Measurements from ENCODE around the gene CPN1.
"Not testable (repeated sequence)": the region's sequence is repeated elsewhere in the genome, so short reads cannot be mapped to it uniquely, and the experiment has no call there.

CPN1 gene

DNA sequence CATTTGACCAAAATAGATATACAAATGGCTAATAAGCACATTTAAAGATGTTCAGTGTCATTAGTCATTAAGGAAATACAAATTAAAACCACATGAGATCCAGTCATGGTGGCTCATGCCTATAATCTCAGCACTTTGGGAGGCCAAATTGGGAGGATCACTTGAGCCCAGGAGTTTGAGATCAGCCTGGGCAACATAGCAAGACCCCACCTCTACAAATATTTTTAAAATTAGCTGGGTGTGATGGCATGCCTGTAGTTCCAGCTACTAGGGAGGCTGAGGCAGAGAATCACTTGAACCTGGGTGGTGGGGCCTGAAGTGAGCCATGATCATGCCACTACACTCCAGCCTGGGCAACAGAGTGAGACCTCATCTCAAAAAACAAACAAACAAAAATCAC, 607 bp upstream of the CPN1 start:
- DNase-seq (ENCODE audit: low read depth, low spot score): not testable (repeated sequence)

DNA sequence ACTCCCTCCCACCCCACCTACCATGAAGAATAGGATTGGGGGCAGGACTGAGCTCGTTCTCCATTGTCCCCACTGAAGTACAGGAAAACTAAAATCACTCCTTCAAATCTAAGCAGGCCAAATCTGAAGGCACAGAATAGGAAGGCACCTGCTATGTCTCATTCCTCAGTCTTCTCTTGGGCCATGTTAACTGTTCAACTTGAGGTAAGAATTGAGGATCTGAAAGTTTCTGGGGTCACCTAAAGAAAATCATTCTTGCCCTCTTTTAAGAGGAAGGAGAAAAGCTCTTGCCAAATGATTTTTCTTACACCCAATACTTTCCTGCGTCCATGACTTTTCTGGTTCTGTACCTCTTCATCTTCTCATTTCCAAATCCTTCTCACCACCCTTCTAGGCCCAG, 4.9 kb downstream of the CPN1 start:
- DNase-seq (ENCODE audit: low read depth, low spot score): no peak

DNA sequence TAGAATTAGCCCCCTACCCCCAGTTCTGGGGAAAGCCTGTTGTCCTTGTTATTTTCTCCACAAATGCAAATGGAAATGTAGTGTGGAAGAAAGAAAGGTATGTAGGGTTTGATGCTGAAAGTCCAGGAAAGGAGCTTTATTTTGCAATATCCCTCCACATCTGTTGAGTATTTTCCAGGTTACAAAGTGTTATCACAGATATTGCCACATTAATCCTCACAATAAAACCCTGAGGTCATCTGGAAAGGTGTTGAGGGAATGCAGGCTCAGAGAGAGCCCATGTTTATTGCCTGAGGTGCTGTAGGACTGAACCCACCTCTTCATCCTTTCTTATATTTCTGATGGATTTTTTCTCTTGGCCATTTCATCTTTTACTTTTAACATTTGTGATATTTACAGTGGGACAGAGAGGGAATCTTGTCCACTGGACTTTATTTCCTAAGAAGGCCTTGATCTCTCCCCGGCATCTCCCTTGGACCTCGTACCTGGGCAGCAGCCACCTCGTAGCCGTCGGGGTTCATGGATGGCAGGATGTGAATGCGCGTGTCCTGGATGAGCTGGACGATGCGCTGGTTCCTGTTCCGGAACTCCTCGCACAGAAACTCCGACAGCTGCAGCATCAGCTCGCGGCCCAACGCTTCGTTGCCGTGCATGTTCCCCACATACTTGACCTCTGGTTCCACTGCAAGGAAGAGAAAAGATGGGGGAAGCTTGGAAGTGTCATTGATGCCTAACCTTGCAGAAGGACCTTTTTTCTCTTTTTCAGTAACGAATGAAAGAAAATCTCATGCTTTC, 6.0 kb downstream of the CPN1 start:
- no peak for DNase-seq (ENCODE audit: low read depth, low spot score)

DNA sequence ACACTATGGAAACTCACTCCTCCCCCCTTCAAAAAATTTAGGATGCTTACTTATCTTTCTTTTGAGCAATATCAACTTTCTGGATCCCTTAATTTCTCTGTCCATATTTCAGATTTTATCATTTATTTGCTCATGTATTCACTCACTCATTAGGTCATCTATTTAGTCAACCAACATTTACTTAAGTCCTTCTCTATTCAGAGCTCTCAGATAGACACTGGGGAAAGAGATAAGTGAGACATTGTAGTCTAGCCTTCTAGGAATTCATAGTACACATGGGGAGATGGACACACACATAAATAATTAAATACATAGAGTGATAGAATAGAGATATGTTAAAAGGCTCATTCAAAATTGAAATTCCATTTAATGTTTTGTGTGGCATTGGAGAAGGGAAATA, 9.2 kb downstream of the CPN1 start:
- no peak for DNase-seq (ENCODE audit: low read depth, low spot score)

DNA sequence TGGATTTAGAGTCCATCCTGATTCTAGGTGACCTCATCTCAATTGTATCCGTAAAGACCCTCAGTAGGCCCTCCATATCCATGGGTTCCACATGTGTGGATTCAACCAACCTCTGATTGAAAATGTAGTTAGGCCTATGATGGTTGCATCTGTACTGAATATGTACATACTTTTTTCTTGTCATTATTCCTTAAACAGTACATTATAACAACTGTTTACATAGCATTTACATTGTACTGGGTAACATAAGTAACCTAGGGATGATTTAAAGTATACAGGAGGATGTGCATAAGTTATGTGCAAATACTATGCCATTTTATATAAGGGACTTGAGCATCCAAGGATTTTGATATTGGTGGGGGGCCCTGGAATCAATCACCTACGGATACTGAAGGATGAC, 10.1 kb downstream of the CPN1 start:
- no peak for DNase-seq (ENCODE audit: low read depth, low spot score)

DNA sequence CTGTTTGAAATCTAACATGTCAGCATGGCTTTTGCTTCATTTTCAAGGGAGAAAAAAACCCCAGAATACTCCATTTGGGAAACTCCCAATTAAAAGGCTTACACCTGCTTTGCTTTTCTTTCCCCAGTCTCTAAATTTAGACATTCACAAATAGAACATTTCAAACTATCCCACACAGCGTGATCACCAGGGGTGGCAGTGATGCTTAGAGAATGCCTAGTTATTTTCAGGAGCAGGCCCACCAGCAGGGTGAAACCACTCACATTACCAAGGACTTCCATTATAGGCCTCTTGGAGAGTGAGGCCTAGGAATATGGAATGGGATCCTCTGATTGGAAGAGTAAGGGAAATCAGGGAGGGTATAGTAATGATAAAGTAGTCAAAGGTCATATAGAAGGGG, 14.2 kb downstream of the CPN1 start:
- no peak for DNase-seq (ENCODE audit: low read depth, low spot score)

DNA sequence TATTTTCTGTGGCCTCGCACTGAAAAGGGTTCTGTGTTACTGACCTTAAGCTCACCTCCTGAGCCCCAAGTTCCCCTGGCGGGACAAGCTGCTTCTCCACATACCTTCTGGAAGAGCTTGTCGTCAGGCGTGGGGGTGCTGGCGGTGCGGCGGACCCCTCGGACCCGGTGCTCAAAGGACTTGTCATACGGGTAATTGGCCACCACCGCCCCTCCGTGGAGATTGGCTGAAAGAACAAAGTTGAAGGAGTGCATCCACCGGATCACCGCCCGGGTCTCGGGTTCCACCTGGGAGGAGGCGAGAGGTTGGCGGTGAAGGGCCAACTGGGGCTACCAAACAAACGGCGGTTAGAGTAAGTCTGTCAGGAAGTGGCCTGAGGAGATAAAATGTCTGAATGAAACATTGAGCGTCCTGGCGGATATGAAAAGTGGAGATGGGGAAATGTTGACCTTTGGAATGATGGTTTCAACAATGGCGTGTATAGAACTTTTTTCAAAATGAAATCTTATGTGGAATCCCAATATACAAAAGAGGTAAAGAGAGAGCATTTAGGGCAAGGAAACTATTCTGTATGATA, 16.5 kb downstream of the CPN1 start:
- no peak for DNase-seq (ENCODE audit: low read depth, low spot score)

DNA sequence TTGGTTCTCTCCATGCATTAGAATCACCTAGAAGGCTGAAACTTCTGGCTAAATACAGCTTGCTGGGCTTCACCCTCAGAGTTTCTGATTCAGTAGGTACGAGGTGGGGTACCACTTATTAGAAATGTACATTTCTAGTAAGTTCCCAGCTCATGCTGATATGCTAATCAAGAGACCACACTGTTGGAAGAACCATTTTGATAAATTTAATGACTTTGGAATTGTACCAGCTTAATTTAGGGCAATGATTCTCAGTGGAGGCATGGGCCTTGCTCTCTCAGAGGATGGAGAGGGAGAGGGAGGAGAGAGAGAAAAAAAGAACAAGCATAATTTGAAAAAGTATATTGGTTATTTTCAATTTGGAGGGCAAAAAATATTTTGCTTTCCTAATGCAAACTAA, 20.3 kb downstream of the CPN1 start:
- DNase-seq (ENCODE audit: low read depth, low spot score): no peak

DNA sequence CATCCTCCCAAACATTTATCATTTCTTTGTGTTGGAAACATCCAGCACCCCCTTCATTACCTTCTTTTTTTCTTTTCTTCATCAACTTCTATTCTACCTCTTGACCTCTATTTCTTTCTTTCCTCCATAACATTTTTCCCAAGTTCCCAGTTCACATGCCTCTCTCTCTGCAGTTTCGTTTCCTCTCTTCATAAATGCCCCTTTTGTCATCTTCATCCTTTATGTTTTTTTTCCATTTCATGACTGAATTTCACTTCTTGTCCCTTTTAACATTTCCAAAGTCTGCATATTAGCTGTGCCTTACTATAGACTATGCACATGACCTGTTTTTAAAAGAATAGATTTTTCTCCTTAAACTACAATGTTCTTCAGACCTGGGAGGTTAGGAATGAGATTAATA, 23.7 kb downstream of the CPN1 start:
- no peak for DNase-seq (ENCODE audit: low read depth, low spot score)

DNA sequence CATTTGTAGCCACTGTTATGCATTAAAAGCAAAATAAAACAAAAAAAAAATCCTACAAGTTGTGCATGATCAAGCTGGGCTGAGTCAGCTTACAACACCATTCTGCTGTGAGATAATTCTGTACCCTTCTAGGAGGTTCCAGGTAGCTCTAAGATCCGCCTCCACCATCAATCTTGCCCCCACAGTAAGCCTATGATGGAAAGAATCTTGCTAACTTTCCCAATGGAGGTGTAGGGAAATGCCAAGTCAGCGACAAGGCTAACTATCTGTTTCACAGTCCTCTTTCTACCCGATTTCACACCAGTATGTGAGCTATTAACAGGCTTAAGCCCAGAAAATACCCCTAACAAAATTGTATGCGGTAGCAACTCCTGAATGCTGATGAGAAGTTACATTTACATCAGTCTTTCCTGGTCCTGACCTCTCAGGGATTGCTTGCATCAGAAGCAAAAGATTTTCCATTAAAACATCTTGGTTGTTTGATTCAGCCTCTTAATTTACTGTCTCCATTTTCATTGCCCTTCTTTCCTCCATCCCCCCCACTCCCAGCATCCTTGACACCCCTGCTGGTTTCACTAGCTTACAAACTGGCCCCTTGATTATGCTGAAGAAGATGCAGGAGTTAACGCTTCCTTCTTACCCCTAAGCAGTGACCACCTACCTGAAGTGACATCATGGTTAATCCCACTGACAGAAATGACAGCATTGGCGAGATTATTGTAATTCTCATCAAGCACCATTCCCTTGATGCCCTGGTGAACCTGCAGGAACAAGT, 27.8 kb downstream of the CPN1 start:
- DNase-seq (ENCODE audit: low read depth, low spot score): no peak

DNA sequence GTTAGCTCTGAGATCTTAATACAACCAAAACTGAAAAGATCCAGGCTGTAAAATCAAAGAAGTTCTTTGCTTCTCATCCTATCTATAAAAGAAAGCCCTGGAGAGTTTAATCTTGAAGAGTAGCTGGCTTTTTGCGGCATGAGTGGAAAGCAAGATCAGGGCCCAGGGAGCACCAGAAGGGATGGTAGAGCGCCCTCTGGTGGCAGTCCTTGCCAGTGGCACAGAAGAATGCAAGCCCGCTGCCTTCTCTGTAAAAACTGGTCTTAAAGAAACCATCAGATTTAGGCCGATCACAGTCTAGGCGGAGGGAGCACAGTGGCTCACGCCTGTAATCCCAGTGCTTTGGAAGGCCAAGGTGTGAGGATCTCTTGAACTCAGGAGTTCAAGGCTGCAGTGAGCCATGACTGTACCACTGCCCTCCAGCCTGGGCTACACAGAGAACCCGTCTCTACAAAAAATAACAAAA, 35.6 kb downstream of the CPN1 start:
- peak; percentile 67 for DNase-seq (ENCODE audit: low read depth, low spot score)

DNA sequence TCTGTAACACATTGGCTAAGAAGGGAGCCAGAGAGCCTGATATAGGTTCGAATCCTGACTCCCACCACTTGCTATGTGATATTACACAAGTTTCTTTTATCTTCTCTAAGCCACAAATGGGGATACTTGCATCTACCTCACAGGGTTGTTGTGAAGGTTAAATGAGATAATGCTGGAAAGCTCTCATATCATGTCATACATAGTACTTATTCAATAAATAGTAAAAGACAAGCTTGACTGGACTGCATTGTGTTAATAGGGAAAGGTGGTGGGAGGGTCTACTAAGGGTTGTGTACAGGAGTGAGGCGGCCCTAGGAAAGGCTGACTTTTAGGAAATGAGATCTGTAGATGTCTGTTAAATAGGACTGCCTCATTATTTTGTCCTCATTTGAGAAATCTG, 36.1 kb downstream of the CPN1 start:
- DNase-seq (ENCODE audit: low read depth, low spot score): no peak

DNA sequence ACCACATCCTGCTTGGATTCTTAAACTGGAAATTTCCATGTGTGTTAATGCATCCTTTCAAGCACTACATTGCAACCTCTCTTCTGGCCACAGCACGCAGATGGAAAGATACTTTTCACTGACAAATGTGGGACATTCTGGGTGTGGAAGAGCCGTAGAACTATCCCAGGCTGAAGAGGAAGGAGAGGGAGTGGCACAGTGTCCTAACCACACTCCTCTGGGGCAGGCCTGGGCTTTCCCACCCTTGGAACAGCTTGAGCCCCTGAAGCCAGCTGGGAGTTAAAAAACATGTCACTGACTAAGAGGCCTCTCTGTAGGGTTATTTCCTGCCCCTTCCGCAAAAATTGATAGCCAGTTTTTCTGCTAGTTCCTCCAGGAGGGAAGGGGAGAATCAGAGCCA, 37.9 kb downstream of the CPN1 start:
- no peak for DNase-seq (ENCODE audit: low read depth, low spot score)

DNA sequence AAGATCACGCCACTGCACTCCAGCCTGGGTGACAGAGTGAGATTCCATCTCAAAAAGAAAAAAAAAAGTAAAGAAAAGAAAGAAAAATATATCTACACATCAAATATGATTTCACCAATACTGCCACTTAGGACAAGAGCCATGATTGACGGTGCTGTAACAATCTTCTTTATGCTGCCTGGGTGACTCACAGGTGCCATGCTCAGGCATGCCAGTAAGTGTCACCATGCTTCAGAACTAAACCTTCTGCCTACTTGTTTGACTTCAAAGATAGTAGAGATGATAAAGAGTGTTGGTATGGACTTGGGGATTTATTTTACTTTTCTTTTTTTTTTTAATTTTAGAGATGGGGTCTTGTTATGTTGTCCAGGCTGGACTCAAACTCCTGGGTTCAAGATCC, 38.3 kb downstream of the CPN1 start:
- DNase-seq (ENCODE audit: low read depth, low spot score): no peak

DNA sequence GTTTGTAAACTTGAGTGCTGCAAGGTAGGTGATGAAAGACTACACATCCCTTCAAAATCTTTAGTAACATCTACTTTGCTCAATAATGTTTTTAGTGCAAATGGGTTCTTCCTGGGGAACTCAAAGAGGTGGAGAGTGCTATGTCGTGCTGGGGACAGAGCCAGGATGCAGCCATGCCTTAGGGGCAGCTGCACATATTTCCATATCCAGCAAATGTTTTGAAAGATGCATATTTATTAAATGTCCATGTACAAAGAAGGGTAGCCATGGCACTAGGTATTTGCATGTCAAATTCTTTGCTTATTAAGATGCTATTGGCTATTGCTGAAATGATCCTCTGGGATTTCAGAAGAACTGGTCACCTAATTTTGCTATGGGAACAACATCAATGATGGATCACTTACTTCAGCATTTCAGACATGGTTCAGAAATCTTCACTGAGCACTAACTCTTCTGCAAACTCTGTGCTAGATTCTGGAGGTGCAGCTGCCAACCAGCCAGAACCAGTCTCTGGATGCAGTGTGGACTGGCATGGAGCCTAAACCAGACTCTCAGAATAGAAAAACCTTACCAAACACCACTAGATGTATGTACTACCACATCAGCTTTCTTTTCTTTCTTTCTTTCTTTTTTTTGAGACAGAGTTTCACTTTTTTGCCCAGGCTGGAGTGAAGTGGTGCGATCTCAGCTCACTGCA, 40.2 kb downstream of the CPN1 start:
- no peak for DNase-seq (ENCODE audit: low read depth, low spot score)

DNA sequence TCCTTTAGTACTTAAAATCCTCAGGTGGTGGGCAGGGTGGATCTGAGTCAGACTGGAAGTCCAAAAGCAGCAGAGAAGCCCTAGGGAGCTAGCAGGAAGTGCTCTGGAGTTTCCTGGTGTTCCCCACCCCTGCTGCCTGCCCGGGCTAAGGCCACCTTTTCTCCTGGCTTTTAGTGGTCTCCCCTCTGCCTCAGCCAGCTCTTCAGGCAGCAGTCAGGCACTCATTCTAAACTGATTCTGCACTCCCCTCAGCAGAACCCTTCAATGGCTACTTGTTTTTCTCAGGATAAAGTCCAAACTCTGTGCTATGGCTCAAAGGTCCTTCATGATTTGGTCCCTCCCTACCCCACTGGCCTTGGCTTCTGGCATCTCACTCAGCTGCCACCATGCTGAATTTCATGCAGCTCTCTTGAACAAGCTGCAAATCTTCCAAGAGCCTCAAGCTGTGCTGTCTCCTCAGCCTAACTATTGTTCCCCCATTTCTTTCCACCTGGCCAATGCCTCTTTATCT, 43.1 kb downstream of the CPN1 start:
- DNase-seq (ENCODE audit: low read depth, low spot score): no peak

DNA sequence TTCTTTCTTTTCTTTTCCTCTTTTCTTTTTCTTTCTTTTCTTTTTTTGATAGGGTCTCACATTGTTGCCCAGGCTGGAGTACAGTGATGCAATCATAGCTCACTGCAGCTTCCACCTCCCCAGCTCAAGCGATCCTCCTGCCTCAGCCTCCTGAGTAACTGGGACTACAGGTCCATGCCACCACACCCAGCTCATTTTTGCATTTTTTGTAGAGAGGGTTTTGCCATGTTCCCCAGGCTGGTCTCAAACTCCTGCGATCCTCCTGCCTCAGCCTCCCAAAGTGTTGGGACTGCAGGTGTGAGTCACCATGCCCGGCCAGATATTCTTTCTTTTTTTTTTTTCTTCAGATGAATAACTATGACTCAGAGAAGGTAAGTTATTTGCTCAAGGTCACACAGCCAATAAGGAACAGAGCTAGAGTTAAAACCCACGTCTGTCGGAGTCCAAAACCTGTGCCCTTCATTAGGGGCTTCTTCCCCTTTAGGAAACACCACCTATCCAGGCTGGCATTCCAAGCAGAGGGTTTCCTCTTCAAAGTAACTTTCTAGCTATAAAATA, 43.8 kb downstream of the CPN1 start:
- no peak for DNase-seq (ENCODE audit: low read depth, low spot score)

DNA sequence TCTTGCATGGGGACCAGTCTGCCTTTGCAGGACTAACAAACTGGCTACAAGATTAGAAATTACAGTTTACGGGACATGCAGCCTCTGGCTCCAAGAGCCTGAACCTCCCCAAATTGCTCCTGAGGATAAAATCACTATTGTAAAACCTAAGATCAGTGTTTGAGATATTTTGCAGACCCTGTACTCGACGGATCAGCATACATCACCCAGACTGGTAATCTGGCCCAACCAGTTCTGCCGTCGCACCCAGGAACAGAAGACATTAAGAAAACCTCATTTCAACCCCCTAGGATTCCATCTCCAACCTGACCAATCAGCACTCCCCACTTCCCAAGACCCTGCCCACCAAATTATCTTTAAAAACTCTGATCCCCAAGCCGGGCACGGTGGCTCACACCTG, 44.8 kb downstream of the CPN1 start:
- DNase-seq (ENCODE audit: low read depth, low spot score): no peak

DNA sequence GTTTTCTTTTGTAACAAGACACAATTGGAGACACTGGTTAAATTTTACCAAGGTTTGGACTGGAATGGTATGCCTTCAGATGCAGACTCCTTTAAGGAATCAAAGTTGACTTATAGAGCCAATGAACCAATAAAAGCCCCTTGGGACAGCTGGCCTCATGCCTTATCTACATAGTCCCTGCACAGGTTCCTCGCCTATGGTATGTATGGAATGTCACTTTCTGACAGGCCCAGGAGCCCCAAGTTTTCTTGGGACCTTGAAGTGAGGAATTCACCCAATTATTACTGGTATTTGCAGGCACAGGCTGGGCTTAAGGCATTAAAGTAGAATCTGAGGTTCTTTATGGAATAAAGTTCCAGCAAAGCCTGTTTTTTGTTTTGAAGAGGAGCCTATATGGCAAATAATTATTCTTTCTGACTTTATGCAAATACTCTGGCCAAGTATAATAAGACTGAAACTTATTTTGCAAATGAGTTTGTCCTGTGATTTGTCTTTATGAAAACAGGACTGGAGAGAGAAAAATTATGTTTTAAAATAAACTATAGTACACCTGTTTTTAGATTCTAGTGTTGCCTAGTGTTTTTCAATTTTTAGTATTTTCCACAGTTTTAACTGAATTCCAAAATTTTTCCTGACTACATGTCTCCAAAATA, 47.8 kb downstream of the CPN1 start:
- no peak for DNase-seq (ENCODE audit: low read depth, low spot score)

DNA sequence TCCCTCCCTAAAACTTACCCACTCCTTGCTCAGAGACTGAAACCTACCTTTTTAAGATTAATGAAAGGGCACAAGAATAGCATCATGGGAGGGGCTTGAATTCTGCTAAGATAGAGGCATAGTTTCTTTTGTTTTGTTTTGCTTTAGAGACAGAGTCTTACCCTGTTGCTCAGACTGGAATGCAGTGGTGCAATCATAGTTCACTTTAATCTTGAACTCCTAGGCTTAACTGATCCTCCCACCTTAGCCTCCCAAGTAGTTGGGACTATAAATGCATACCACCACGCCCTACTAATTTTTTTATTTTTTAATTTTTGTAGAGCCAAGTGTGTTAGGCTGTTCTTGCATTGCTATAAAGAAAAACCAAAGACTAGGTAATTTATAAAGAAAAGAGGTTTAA, 54.3 kb downstream of the CPN1 start:
- no peak for DNase-seq (ENCODE audit: low read depth, low spot score)

DNA sequence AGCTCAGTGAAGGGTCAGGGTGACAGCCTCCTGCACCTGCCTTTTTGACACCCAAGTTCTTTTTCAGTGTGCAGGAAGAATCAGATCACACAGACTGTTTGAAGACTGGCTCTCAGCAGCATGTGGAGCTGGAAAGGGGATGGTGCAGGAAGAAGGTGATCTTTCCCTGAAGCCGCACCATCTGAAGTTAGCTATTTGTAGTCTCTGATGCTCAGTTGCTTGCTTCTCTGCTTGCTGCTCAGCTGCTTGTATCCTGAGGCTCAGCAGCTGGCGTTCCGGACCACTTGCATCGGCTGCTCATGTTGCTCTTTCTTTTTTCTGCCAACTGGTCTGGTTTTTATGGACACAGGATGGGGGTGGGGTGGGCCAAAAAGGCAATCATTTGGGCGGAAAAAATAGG, 56.1 kb downstream of the CPN1 start:
- no peak for DNase-seq (ENCODE audit: low read depth, low spot score)

Data from activated CD4-positive, CD25-positive, alpha-beta regulatory T cell treated with anti-CD3 and anti-CD28 coated beads, Interleukin-2, amount 50 U/mL, for 16 hours (primary cell).